ENCODE data around the gene RANBP1. TPM values are rescaled to one million over a fixed set of nuclear protein-coding genes. Genes with fewer than 3 reads are reported as not detected.

RANBP1 gene
- total and polyA plus RNA-seq, 2 of the 8 experiments (the other 6 are each of a cell fraction or from before 2014, with no cell fraction given): 343 to 484 TPM

DNA sequence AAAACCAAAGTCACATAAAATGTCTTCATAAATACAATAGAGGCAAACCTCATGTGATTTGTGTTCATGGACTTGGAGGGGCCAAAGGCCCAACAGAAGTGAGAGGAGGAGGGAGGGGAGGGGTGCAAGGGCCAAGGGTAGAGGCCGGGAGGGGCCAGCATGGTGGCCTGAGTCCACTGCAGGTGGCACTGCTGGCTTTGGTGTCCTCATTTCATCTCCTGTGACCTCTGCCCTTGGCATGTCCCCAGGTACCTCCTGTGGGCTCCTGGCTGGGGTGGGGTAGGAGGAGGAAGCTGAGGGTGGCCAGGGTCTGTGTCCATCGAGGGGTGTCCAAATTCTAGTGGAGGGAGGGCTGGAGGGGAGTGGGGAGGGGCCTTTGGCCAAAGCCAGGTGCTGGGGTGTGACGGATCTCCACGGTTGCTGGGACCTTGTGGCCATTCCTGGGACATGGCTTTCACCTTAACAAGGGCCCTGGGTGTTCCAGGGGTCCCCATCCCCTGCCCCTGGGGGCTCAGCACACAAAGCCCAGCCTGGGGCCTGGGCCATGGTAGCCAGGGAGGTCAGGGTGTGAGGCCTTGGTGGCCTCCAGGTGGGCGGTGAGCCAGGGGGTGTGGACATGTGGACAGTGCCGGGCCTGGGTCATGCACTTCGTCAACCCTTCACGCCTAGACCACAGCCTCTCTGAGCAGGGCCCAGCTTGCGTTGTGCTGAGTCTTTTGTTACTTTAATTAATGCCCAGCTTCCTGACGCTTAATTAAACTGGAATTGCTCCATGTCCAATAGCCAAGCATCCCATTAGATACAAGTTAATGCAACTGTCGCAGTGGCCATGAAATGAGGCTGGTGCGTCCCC, 55.6 kb downstream of the RANBP1 start:
- Histone ChIP-seq H3K4me3 (ENCODE audit: extremely low read depth in 1 of 4, insufficient read depth in 2 of 4, low read depth in 3 of 4, low read length in 4 of 4) (no peak overlapping the region), H3K27ac (ENCODE audit: low read depth, low read length) (no peak overlapping the region), H3K4me2 (ENCODE audit: insufficient read depth in 1 of 2, low read depth in 2 of 2, low read length in 2 of 2) (no peak overlapping the region), H2BK12ac (ENCODE audit: low read depth, low read length) (no peak overlapping the region), H4K91ac (replicated peaks; ENCODE audit: insufficient read length, low read length) (no peak overlapping the region), H2BK5ac (ENCODE audit: low read depth, low read length) (no peak overlapping the region), H3K9ac (replicated peaks in 1 of 4; ENCODE audit: extremely low read depth in 1 of 4, low read depth in 3 of 4, low read length in 3 of 4) (no peak overlapping the region), H4K20me1 (replicated peaks in 1 of 2; ENCODE audit: control insufficient read depth in 1 of 2, insufficient read depth in 2 of 2, low read length in 2 of 2) (no peaks in the 10 kb centered on the region), H3K4ac (replicated peaks; ENCODE audit: insufficient read length, low read depth, low read length) (no peak overlapping the region), H3K18ac (ENCODE audit: extremely low read depth, low read length) (no peak overlapping the region), H3K36me3 (ENCODE audit: control insufficient read depth in 2 of 4, insufficient read depth in 4 of 4, low read length in 3 of 4) (no peaks in the 10 kb centered on the region), H2BK120ac (replicated peaks; ENCODE audit: low read depth, low read length) (no peak overlapping the region), H4K8ac (ENCODE audit: extremely low read depth, insufficient read depth, low read length) (no peak overlapping the region), H3K9me3 (ENCODE audit: insufficient read depth in 2 of 2, low read depth in 1 of 2, low read length in 1 of 2) (no peaks in the 10 kb centered on the region), H3K79me1 (ENCODE audit: low read depth, low read length) (no peaks in the 10 kb centered on the region), H3K23ac (ENCODE audit: insufficient read length) (no peak overlapping the region), H2BK20ac (ENCODE audit: low read length) (no peak overlapping the region), H3K23me2 (ENCODE audit: low read depth, low read length) (no peaks in the 10 kb centered on the region), H3K14ac (ENCODE audit: insufficient read length) (no peak overlapping the region), H2BK15ac (ENCODE audit: low read length) (no peak overlapping the region), H2AFZ (ENCODE audit: low read length) (no peak overlapping the region), H3K4me1 (replicated peaks in 1 of 4; ENCODE audit: control insufficient read depth in 3 of 4, insufficient read depth in 4 of 4, low read length in 3 of 4) (peaks cover 0 to 8% (median 0%) of the 10 kb centered on the region in 4 experiments; a peak in 2 of 7 replicates), H2AK5ac (ENCODE audit: low read depth, low read length) (no peak overlapping the region), H3K27me3 (replicated peaks in 1 of 4; ENCODE audit: control insufficient read depth in 3 of 4, extremely low read depth in 1 of 4, insufficient read depth in 3 of 4, low read length in 3 of 4) (no peaks in the 10 kb centered on the region), H4K5ac (ENCODE audit: insufficient read length, low read depth, low read length) (no peak overlapping the region), H3K79me2 (ENCODE audit: control insufficient read depth in 1 of 2, insufficient read depth in 2 of 2, low read length in 2 of 2) (no peaks in the 10 kb centered on the region), H3K56ac (replicated peaks; ENCODE audit: insufficient read length, low read depth, low read length) (no peak overlapping the region)
- ChIA-PET POLR2A (ENCODE audit: partially characterized antibody) (interaction anchor here (1.4 kb wide), 1 partner anchor 54 kb away, joined by 3 read pairs; the partner anchor contains the start of gene TRMT2A), CTCF (ENCODE audit: partially characterized antibody) (interaction anchor here (0.6 to 3.4 kb wide), 16 partner anchors 10 to 645 kb away, joined by 3 to 14 read pairs (median 3); no protein-coding TSS in a partner anchor)
- DNase-seq (ENCODE audit: low read depth in 1 of 2, low spot score in 2 of 2) (no peak), FAIRE-seq (no peak)
- 89% methylated on average over 10 of the region's 12 CpGs; no CpG with 5 or more reads in 1 of the 2 experiments for WGBS, 2 experiments (ENCODE audit: extremely low coverage in 1 of 2, insufficient coverage in 1 of 2, insufficient read length in 1 of 2, insufficient replicate concordance in 2 of 2, low coverage in 1 of 2, low lambda C conversion rate in 2 of 2, missing lambda C conversion rate in 1 of 2)
- no peak for TF ChIP-seq HDAC2 (IDR thresholded peaks at IDR 0.05; ENCODE audit: borderline replicate concordance in 1 of 2, low read depth in 2 of 2, low read length in 2 of 2)

Measured in H1 (cell line).